ENCODE measurements around the gene MMP28. TPM values are rescaled to one million over a fixed set of nuclear protein-coding genes. Genes with fewer than 3 reads are reported as not detected.
A peak's percentile ranks its signal among the peaks of the same experiment; 100 is the strongest.

The MMP28 gene
- total RNA-seq, 1 experiment from 2014 or later, result not detected

GRCh38 chr17:35773679-35774425, 21.6 kb downstream of the MMP28 start:
- Mint-ChIP-seq H3K4me1 (ENCODE audit: low read depth, unreplicated experiment) (no peaks in the 10 kb centered on the region), H3K4me3 (ENCODE audit: low read depth, unreplicated experiment) (no peak overlapping the region), H3K36me3 (ENCODE audit: insufficient read depth, unreplicated experiment) (no peaks in the 10 kb centered on the region), H3K27ac (ENCODE audit: unreplicated experiment) (no peak overlapping the region), H3K9me3 (ENCODE audit: low read depth, unreplicated experiment) (no peaks in the 10 kb centered on the region), H3K27me3 (ENCODE audit: unreplicated experiment) (peaks cover 48% of the 10 kb centered on the region)
- intact Hi-C loops (cut with micrococcal nuclease; ENCODE audit: unreplicated experiment), result no loop called here
- TF ChIP-seq CTCF (IDR thresholded peaks at IDR 0.05; ENCODE audit: unreplicated experiment), result no peak
- no peak for DNase-seq
- CTCF ChIA-PET, result no interaction called here
- no TSS peak for BruUV-seq (replicated peaks)

- Mint-ChIP-seq H3K9me3 (ENCODE audit: low read depth, unreplicated experiment) (no peaks in the 10 kb centered on the region), H3K27me3 (ENCODE audit: unreplicated experiment) (peaks cover 55% of the 10 kb centered on the region), H3K27ac (ENCODE audit: unreplicated experiment) (no peak overlapping the region), H3K4me3 (ENCODE audit: low read depth, unreplicated experiment) (no peak overlapping the region), H3K36me3 (ENCODE audit: insufficient read depth, unreplicated experiment) (no peaks in the 10 kb centered on the region), H3K4me1 (ENCODE audit: low read depth, unreplicated experiment) (no peaks in the 10 kb centered on the region)
- no peak for TF ChIP-seq CTCF (IDR thresholded peaks at IDR 0.05; ENCODE audit: unreplicated experiment)
- no TSS peak for BruUV-seq (replicated peaks)
- DNase-seq, result no peak
- intact Hi-C loops (cut with micrococcal nuclease; ENCODE audit: unreplicated experiment), result no loop called here
- CTCF ChIA-PET, result no interaction called here
These were observed 22.3 kb downstream of the MMP28 start for GRCh38 chr17:35773129-35773528.

- no TSS peak for BruUV-seq (replicated peaks)
- CTCF ChIA-PET, result interaction anchor here (1.8 to 2.1 kb wide), 2 partner anchors 19 to 39 kb away, joined by 3 to 7 read pairs; partner anchors contain the start of gene TAF15
- no peaks in the 10 kb centered on the region for H3K4me1 Mint-ChIP-seq (ENCODE audit: low read depth, unreplicated experiment)
- no peak for DNase-seq
- H3K27me3 Mint-ChIP-seq (ENCODE audit: unreplicated experiment), result peaks cover 66% of the 10 kb centered on the region
- H3K4me3 Mint-ChIP-seq (ENCODE audit: low read depth, unreplicated experiment), result no peak overlapping the region
- no peaks in the 10 kb centered on the region for H3K9me3 Mint-ChIP-seq (ENCODE audit: low read depth, unreplicated experiment)
- peaks cover 2% of the 10 kb centered on the region for H3K36me3 Mint-ChIP-seq (ENCODE audit: insufficient read depth, unreplicated experiment)
- peak; percentile 40 for TF ChIP-seq CTCF (IDR thresholded peaks at IDR 0.05; ENCODE audit: unreplicated experiment)
- no peak overlapping the region for H3K27ac Mint-ChIP-seq (ENCODE audit: unreplicated experiment)
- intact Hi-C loops (cut with micrococcal nuclease; ENCODE audit: unreplicated experiment), result no loop called here
These were observed 25.4 kb downstream of the MMP28 start for GRCh38 chr17:35769895-35770486.

- no peak overlapping the region for H3K4me3 Mint-ChIP-seq (ENCODE audit: low read depth, unreplicated experiment)
- no peak overlapping the region for H3K27ac Mint-ChIP-seq (ENCODE audit: unreplicated experiment)
- BruUV-seq (replicated peaks), result no TSS peak
- H3K36me3 Mint-ChIP-seq (ENCODE audit: insufficient read depth, unreplicated experiment), result peaks cover 10% of the 10 kb centered on the region
- no peaks in the 10 kb centered on the region for H3K4me1 Mint-ChIP-seq (ENCODE audit: low read depth, unreplicated experiment)
- H3K27me3 Mint-ChIP-seq (ENCODE audit: unreplicated experiment), result peaks cover 57% of the 10 kb centered on the region
- no peak for TF ChIP-seq CTCF (IDR thresholded peaks at IDR 0.05; ENCODE audit: unreplicated experiment)
- H3K9me3 Mint-ChIP-seq (ENCODE audit: low read depth, unreplicated experiment), result no peaks in the 10 kb centered on the region
- intact Hi-C loops (cut with micrococcal nuclease; ENCODE audit: unreplicated experiment), result no loop called here
- CTCF ChIA-PET, result interaction anchor here (1.8 to 2.1 kb wide), 2 partner anchors 20 to 40 kb away, joined by 3 to 7 read pairs; partner anchors contain the start of gene TAF15
- DNase-seq, result no peak
These were observed 26.6 kb downstream of the MMP28 start for GRCh38 chr17:35768797-35769196.
